GM12872 (cell line): ENCODE results near the gene BICRA.

Source experiments
- TF ChIP-seq, protein P1 (sequence below): IDR thresholded peaks from 3 replicates; pipeline ENCODE4 v1.5.1; 2011; ENCODE audit warnings: low read depth, mild to moderate bottlenecking, low read length, moderate library complexity; ENCODE audit not compliant: insufficient read depth

Gene BICRA

DNA sequence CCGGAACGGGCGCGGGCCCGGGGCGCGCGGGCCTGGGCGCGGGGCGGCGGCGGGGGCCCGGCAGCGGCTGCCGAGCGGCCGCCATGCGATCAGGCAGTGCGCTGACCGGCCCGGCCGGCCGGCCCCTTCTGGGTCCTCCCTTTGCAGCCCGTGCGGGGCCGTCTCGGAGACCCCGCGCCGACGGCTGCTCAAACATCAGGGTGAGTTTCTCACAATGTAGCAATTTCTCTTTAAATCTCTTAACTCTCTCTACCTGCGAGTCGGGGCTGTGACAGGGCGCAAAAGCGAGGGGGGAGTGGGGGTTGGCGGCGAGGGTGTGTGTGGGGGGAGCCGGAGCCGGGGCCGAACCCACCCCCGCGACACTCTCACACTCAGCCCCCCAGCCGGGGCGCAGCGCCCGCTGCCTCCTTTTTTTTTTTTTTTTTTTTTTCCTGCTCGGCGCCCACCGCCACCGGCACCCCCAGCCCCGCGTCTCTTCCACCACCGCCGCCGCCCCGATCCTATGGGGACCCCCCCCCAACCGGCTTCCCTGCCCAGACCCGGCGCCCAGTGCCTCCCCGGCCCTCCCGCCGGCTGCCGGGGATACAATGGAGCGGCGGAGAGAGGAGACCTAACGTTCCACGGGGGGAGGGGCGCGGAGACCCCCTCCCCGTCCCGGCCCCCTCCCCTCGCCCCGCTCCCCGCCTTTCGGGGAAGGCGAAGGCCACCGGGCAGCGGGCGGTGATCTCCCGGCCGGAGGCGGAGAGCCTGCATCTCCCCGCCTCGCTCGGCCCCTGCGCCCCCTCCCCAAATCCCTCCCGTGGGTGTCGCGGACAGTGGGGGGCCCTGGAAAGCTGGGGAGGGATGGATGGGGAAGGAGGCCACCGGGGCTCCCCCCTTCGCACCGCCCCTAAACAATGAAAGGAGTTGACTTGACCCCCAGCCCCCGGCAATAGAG, at the start of gene BICRA:
Gene BICRA (plus strand): TSS at position 166 of the 937 bp plus-strand sequence. CDS start 64,441 bp downstream, outside the sequence.
- TF ChIP-seq, protein P1, sequence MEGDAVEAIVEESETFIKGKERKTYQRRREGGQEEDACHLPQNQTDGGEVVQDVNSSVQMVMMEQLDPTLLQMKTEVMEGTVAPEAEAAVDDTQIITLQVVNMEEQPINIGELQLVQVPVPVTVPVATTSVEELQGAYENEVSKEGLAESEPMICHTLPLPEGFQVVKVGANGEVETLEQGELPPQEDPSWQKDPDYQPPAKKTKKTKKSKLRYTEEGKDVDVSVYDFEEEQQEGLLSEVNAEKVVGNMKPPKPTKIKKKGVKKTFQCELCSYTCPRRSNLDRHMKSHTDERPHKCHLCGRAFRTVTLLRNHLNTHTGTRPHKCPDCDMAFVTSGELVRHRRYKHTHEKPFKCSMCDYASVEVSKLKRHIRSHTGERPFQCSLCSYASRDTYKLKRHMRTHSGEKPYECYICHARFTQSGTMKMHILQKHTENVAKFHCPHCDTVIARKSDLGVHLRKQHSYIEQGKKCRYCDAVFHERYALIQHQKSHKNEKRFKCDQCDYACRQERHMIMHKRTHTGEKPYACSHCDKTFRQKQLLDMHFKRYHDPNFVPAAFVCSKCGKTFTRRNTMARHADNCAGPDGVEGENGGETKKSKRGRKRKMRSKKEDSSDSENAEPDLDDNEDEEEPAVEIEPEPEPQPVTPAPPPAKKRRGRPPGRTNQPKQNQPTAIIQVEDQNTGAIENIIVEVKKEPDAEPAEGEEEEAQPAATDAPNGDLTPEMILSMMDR: no peak

DNA sequence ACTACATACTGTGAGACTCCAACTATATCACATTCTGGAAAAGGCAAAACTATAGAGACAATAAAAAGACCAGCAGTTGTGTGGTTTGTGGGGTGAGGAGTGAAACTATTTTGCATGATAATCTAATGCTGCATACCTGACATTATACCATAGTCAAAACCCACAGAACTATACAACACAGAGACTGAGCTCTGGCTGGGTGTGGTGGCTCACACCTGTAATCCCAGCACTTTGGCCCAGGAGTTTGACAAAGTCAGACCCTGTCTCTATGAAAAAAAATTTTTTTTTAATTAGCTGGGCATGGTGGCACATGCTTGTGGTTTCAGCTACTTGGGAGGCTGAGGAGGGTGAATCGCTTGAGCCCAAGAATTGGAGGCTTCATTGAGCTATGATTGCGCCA, 47.9 kb upstream of the BICRA start:
- TF ChIP-seq, protein P1: no peak

DNA sequence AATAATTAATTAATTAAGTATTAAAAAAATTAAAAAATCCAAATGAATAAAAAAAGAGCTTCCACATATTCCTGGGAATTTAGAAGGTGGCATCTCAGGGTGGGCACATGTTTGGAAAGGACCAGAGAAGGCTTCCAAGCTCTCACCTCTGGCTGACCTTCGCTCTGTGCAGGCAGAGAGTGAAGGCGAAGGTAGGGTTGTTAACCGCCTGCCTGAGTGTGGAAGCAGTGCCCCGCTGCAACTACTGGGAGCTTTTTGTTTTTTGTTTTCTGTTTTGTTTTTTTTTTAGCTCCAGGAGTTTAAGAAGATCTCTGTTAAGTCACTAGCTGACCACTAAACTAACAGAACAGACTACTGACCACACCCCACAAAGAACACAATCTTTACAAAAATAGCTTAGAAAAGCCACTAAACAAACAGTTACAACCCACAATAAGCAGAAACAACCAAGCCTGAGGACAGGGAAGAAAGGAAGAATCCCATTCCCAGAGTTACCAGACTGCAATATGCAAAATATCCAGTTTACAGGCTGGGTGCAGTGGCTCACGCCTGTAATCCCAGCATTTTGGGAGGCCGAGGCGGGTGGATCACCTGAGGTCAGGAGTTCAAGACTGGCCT, 47.4 kb upstream of the BICRA start:
- TF ChIP-seq, protein P1: no peak

DNA sequence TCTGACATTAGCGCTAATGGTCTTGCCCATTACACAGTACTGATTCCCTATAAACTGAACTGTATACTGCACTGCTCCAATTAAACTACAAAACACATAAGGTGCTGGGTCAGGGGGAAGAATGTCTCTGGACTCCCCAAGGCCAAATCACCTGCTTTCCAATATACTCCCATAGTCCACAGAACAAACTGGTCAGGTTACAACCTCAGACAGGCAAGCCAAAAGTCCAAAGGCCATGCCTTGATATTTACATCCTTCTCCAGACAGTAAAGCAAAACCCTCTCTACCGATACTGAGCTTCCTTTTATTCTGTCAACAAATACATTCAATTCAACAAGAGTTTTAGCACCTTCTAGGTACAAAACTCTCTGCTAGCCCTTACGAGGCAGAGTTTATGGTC, 44.9 kb upstream of the BICRA start:
- TF ChIP-seq, protein P1: no peak

DNA sequence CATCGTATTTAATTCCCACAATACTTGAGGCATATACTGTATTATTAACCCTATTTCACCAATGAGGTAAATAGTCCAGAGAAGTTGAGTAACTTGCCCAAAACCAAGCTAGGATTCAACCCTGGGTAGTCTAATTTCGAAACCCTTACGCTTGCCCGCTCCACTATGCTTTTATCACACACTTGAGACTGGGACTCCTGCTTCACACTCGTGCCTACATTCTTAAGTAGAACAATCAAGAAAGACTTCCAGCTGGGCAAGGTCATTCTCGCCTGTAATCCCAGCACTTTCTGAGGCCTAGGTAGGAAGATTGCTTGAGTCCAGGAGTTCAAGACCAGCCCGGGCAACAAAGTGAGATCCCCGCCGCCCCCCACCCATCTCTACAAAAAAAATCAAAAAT, 39.6 kb upstream of the BICRA start:
- TF ChIP-seq, protein P1: no peak

DNA sequence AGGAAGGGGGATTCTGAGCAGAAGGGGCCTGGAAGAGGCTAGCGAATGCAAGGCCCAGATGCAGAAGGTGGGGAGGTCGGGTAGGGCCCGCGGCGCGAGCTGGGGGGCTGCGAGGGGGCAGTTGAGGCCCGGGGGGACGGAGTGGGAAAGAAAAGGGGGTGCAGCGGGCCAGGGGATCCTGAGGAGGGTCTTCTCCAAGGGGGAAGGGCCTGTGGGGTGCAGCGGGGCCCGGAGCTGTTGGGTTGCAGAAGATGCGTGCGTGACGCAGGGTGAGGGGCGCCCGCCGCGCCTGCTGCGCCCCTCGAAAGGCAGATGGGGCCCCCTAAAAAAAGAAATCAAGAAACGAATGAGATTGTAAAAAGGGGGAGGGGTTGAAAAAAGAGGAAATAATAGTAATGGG, 36.3 kb upstream of the BICRA start:
- TF ChIP-seq, protein P1: no peak
